SKM-1 treated with dmso at 0.1 percent for 144 hours (cell line): ENCODE data around the gene PCSK5.

Experiments
- DNase-seq: peaks from one replicate; lab custom pipeline; 2025; ENCODE audit not compliant: unreplicated experiment; lab: John Stamatoyannopoulos, UW

Gene PCSK5

DNA sequence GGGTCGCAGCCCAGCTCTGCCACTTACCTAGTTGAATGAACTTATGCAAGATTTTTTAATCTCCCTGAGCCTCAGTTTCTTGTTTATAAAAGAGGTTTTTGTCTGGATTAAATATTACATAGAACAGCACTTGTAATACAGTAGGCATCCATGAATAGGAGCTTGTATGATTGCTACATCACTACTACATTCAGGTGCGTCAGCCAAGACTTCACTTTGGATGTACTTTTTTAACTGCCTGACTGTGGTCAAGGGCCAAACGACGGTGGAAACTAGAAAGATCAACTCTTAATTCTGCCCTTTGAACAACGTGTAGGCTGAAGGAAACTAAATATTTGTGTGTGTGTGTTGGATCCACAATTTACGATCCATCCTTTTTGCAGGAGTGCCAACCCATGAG lies 330.9 kb downstream of the PCSK5 start:
- no peak for DNase-seq

DNA sequence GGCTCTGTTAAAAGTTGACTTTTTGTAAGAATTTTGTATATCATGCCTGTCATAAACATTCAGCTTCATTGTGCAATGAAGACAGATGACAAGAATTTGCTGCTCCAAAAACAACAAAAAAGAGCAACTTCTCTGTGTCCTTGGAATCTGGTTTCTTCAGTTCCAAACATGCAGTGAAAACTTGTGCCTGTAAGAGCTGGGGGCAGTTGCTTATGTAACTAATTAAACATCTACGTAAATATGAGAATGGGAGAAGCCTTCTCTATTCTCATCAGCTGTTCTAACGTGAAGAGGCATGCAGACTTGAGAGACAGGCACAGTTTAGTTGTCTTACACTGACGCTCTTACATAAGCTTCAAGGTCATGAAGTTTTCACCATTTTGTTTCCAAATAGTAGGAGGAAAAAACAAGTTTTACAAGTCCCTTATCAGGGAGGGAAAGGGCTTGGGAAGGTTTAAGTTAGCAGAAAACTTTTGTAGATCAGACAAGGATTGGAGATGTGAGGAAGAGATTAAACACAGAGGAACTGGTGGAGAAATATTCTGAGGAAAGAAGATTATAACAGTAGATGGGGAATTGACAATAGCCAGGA lies 333.4 kb downstream of the PCSK5 start:
- no peak for DNase-seq

DNA sequence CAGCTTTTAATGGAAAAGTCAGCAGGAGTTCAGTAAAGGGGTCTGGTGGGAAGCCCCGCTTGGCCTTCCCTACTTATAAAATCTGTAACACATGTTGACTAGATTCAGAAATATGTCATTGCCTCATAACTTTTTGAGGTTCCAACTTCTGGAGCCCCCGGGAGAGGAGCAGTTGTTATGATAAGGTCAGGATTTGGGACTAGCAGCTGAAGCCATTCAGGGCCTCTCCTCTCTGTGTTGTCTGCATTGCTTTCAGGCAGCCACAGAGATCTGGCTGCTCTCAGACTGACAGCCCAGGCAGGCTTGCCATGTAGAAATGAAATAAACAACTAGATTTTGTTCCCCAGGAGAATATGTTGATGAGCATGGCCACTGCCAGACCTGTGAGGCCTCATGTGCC lies 336.7 kb downstream of the PCSK5 start:
- DNase-seq, result no peak

DNA sequence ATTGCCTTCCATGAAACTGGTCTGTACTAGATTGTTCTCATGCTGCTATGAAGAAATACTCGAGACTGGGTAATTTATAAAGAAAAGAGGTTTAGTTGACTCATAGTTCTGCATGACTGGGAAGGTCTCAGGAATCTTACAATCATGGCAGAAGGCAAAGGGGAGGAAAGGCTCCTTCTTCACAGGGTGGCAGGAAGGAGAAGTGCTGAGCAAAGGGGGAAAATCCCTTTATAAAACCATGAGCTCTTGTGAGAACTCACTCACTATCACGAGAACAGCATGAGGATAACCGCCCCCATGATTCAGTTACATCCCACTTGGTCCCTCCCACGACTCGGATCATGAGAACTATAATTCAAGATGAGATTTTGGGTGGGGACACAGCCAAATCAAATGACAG lies 340.5 kb downstream of the PCSK5 start:
- DNase-seq, result no peak

DNA sequence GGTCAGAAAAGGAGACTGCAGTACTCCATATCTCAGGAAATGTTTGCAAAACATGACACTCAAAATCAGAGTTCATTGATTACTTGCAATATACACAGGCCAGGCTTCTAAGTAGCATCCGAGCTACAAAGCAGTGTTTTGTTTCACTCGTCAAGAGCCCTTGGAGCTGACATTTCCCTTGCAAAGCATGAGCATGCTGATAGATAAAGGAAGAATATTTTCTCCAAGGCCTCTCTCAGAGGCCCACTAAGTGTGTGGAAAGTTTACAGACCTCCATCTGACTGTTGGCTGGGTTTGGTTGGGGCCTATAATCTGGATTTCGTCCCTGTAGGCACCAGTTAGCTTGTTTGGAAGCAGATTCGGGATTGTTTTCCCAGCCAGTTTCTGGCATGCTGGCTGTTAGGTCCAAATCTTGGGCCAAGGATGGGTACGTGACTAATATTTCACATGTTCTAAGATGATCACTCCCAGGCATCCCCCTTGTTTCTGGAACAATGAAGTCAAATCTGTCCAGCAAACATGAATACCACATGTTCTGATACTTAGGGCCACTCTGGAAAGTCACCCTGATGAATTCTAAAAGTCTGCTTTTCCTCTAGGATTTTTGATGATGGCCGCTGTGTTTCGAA lies 342.5 kb downstream of the PCSK5 start:
- DNase-seq, result no peak

DNA sequence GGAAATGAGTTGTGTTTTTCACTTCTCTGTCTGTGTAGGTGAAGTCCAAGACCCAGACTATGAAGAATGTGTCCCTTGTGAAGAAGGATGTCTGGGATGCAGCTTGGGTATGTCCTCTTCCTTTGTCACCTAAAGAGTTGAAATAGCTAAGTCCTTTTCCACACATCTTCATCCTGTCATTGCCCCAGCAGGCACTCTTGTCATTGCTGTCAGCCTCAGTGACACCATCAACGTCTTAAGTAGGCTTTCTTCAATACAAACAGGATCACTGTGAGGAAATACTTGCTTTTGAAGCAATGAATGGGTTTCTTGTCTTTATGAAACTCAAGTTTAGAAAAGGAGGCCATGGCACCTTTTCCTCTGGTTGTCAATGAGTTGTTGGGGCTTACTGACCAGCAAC lies 350.1 kb downstream of the PCSK5 start:
- DNase-seq, result no peak

DNA sequence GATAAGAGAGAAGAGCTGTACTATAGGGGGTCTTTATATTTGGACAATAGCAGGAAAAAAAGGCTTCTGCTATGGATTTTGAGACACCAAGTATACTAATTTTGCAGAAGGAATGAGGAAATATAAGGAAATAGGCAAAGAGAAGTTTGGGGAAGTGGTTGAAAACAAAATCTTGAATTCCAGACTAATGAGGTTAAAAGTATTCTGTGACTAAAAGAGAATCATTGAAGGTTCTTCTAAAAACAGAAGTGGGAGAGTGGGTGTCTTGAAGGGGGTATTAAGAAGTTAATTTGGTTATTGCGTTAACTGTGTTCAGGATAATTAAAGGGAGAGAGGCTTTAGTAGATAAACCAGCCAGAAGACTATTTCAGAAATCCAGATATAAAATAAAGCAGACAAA lies 355.0 kb downstream of the PCSK5 start:
- DNase-seq, result peak; percentile 39

DNA sequence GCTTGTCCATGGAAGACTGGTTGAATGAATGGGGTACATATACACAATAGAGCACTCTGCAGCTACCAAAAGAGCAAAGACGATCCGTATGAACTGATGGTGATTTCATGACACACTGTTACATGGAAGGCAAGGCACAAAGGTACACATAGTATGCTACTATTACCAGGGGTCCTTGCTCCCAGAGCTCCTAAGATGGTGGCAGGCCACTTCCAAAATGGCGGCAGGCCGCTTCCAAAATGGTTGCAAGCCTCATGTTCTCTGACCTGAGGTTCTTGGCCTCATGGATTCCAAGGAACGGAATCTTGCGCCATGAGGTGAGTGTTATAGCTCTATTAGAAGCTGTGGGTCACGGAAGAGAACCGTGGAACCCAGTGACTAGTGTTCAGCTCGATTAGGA lies 356.2 kb downstream of the PCSK5 start:
- DNase-seq, result no peak

DNA sequence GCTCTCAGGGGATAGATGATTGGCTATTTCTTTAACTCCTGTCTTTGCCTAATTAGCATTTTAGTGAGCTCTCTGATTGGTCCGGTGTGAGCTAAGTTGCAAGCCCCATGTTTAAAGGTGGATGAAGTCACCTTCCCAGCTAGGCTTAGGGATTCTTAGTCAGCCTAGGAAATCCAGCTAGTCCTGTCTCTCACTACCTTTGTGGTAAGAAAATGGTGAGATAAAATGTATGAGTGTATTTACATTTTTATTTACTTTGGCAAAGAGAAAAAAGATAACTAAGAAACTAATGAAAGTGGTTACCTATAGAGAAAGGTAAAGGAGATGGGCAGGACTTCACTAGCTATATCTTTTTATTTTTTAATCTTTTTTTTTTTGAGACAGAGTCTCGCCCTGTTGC lies 357.0 kb downstream of the PCSK5 start:
- DNase-seq, result no peak

DNA sequence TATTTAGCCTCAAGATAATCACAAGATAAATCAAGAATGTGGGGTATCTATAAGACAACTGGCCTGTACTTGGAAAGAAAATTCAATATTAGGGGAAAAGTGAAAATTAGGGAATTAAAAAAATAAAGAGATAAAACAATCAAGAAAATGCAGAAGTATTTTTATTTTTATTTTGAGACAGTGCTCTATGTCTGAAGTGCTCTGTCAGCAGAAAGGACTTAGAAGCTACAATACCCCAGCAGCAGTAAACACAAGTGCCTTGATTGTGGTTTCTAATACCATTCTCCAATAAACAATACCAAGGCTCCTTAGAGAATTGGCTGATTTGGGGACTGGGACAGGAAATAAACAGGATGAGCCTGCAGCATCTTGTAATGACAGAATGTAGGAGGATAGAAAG lies 358.8 kb downstream of the PCSK5 start:
- DNase-seq, result no peak

DNA sequence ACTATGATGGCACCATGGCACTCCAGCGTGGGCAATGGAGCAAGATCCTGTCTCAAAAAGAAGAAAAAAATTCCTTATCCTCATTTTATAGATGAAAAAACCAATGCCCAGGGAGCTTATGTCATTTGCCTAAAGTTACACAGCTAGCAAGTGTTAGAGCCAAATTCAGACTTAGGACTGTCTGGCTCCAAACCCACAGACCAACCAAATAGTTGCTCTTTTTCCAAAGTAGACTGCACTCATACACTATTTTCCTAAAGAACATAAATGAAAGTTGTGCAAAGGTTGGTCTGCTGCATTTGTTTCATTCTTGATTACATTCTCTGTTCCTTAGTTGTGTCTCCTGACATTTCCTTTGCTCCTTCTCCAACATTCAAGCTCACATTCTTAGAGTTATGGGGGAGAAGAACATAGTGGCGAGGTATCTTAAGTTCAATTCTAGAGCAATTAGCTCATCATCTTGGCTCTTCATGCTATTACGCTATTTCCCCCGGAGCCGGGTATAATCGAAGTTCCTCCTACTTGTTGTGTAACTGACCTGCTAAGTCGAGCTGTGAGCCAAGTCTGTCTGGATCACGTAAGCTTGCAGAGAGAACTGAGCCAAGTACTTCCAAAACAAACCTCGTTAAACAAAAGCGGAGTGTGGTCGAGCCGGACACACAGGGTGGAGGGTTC lies 365.4 kb downstream of the PCSK5 start:
- peak; percentile 25 for DNase-seq

DNA sequence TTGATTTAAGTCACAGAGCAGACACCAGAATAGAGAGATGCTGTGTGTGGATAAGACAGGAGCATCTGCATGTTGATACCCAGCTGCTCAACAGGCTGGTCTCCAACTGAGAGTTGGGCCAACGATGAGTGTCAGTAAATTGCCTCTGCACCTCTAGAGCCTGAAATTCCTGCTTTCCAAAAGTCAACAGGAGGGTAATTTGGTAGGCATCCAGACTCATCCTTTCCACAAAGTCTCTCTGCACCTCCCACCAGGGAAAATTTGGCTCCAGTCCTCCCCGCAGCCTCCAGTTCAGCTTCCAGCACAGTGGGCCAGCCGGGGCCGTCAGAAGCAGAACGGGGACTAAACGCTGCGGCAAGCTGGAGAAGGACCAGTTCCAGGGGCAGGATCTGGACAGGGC lies 366.8 kb downstream of the PCSK5 start:
- no peak for DNase-seq

DNA sequence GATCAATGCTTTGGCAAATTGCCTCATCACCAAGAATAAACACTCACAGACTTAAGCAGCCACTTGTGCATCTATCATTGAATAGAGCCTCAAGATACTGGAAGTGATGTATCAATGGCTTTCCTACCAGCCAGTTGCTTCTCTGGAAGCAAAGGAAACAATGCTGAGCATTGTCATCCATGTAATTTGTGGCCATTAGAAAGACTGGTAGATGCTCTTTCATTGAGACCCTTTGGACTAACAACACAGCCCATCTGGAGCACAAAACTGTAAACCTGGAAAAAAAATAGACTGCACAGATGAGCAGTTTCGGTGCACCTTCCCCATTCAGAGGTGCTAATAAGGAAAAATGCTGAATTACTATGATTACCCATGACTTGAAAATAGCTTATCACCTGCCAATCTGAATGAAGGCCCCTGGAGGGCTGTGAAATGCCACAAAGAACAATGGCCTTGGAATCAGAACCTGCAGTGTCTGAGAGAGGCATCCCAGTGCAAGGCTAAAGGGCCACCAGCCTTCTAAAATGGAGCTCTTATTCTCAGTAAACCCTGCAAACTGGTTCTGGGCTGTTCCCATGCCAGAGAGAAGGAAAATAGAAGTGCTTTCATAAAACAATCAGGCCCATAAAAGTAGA lies 376.3 kb downstream of the PCSK5 start:
- DNase-seq, result no peak

DNA sequence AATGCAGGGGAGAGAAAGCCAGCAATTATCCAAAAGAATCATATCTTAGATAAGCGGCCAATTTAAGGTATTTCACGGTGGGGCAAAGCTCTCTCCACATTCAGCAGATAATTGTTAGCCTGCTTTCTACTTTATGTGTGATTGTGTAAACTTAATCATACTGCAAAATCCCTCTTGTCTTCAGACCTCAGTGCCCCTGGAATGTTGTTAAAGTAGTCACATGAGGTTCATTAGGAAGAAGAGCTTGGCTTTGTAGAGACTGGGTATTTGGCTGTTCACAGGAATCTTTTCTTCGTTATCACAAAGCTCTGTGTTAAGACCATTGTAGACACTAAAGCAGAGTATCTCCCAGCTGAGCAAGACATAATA lies 376.8 kb downstream of the PCSK5 start:
- no peak for DNase-seq

DNA sequence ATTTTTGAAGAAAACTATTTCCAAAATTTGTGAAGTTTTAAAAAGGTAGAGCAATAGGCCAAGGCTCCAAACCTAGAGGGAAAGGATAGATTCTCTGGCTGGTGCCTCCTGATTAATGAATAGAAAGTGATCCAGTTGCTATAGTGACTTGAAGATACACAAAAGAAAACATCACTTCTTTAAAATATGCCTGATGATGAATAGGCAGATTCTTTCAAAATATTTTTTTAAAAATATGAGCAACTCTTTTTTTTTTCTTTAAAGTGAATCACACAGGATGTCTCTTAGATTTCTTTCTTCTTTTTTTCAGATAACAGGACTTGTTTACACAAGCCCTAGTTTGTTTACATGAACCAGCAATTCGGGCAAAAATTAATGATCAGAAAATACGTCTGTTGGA lies 379.3 kb downstream of the PCSK5 start:
- DNase-seq, result no peak

DNA sequence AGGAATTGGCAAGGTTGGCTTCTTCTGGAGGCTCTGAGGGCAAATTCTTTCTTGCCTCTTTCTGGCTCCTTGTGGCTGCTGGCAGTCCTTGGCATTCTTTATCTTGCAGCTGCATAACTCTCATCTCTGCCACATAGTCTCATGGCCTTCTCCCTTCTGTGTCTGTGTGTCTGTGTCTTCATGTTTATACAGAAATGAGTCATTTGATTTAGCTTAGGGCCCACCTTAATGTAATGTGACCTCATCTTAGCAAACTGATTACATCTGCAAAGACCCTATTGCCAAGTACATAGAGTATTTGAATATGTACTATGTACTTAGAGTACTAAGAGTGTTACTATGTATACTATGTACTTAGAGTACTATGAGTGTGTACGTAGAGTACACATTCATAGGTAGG lies 381.3 kb downstream of the PCSK5 start:
- no peak for DNase-seq

DNA sequence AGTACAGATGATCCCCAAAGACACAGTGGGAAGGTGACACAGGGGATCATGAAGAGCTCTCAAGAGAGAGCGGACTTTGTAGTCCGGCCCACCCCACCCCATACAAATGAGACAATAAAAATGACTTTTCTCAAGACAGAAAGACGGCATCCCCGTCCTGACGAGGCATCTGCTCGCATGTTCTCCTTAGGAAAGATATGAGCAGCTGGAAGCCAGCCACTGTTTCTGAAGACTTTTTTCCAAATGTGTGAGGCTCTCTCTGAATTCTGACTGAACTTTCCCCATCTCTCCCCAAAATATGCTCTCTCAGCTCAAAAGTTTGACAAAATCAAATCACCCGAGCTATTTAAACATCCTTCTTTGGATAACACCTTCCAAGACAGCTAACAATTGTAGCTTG lies 398.6 kb downstream of the PCSK5 start:
- DNase-seq, result no peak

DNA sequence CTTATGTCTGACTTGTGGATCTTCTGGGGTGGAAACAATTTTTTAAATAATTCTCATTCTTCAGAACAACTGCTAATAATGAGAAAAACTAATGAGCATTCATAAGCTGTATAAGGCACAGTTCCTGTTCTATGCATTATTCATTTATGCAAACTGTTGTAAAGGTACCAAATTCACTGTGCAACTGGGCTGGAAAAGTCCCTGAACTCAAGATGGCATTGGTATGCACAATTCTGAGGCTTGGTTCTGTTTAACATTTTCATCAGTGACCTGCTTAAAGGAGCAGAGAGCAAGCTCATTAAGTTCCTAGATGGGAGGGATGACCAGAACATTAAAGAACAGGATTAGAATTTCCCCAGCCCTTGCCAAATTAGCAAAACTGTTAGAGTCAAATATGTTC lies 399.2 kb downstream of the PCSK5 start:
- no peak for DNase-seq

DNA sequence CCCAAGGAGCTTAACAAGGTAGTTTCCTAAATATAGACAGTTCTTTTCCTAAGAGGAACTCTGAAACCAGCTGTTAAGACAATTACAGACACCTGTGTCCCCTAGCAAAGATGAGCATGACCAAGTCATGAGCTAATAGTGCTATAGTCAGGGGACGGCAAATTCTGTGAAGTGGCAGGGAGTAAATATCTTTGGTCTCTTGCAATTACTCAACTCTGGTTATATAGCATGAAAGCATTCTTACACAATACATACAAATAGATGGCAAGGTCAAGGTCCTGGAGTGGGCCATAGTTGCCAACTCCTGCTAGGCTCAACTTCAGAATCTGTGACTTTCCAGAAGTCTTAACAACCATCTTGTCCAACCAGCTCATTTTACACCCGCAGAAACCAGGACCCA lies 400.1 kb downstream of the PCSK5 start:
- no peak for DNase-seq

DNA sequence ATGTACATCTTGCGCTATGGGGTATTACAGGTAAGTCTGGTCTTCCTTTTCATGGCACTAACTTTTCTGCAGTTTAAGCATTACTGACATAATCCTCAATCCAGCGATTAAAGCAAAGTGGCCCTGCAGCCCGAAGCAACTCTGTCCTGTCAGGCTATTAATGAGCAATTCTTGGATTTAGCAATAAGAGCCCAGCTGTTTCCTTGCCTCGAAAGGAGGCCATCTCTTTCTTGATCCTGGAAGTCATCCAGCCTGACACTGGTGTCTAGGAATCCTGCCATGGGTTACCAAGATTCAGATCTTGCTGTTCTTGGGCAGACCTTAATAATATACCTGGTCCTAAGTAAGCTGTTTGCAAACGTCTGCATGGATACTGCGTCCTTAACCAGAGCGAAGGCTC lies 401.8 kb downstream of the PCSK5 start:
- no peak for DNase-seq

DNA sequence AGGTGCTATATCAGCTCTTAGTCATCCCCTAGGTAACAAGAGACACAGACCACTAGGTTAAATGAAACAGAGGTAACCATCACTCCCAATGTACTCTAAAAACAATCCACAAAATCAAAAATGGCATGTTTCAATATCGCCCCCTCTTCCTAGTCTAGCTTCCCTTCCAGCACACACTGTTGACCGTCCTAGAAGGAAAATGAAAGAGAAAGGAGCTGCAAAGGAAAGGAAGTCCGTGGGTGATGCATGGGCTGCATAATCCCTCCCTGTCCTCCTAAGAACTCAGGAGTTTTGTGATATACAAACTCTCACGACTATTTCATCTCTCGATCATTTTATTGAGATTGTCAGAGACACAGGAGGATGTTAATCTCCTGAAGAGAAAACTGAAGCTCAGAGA lies 402.2 kb downstream of the PCSK5 start:
- no peak for DNase-seq

DNA sequence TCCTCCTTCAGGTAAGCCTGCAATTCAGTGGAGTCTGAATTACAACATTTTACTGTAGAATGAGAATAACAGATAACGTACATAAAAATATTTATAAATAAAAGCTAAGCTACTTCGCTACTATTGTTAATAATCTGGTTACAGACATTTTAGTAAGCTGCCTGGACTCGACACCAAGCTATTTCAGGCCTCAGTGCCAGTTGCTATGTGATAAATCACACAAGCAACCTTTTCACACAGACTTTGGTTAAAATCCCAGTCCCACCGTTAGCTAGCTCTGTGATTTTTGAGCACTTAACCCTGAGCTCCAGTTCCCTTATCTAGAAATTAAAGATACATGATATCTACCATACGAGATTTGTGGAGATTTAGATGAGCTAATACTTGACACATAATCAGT lies 403.8 kb downstream of the PCSK5 start:
- DNase-seq, result no peak
